ENCODE results near the gene NKAIN2. TPM values are rescaled to one million over a fixed set of nuclear protein-coding genes. Genes with fewer than 3 reads are reported as not detected.

The NKAIN2 gene
- total RNA-seq, 2 donors from 2014 or later = 0.68 TPM; not detected in 1

DNA sequence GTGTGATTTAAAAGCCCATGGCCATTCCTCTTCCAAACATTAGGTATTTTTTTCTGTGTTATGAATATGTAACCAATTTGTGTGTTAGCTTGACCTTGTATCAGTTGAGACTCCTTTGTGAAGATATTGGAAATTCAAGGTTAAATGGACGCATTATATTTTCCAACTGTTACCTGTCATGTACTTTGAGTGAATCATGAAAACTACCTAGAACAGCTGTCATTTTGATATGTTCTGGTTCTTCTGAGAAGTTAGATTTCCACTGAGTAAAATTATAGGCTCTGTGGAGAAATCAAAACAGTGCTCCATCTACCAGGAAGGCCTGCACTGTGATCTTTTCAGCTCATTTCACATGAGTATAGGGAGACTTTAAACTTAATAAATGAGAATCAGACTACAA lies 470.0 kb downstream of the NKAIN2 start:
- Histone ChIP-seq H3K4me3 (no peak overlapping the region), H3K27ac (no peak overlapping the region), H3K27me3 (replicated peaks; ENCODE audit: insufficient read depth) (no peaks in the 10 kb centered on the region), H3K36me3 (no peaks in the 10 kb centered on the region), H3K4me1 (replicated peaks) (no peaks in the 10 kb centered on the region), H3K9me3 (no peaks in the 10 kb centered on the region)
- TF ChIP-seq POLR2AphosphoS5 (IDR thresholded peaks at IDR 0.05) (no peak), POLR2A (IDR thresholded peaks at IDR 0.05) (no peak)
- TF ChIP-seq, protein P1, sequence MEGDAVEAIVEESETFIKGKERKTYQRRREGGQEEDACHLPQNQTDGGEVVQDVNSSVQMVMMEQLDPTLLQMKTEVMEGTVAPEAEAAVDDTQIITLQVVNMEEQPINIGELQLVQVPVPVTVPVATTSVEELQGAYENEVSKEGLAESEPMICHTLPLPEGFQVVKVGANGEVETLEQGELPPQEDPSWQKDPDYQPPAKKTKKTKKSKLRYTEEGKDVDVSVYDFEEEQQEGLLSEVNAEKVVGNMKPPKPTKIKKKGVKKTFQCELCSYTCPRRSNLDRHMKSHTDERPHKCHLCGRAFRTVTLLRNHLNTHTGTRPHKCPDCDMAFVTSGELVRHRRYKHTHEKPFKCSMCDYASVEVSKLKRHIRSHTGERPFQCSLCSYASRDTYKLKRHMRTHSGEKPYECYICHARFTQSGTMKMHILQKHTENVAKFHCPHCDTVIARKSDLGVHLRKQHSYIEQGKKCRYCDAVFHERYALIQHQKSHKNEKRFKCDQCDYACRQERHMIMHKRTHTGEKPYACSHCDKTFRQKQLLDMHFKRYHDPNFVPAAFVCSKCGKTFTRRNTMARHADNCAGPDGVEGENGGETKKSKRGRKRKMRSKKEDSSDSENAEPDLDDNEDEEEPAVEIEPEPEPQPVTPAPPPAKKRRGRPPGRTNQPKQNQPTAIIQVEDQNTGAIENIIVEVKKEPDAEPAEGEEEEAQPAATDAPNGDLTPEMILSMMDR (IDR thresholded peaks at IDR 0.05) = no peak
- intact Hi-C loops (cut with DNase I) = no loop called here
- no peak for DNase-seq (ENCODE audit: low spot score)
- 94% methylated on average over 1 of the region's 1 CpG for WGBS

GRCh38 chr6:124282541-124282940 lies 478.9 kb downstream of the NKAIN2 start:
- intact Hi-C loops (cut with DNase I) = no loop called here
- TF ChIP-seq POLR2A (IDR thresholded peaks at IDR 0.05) (no peak), POLR2AphosphoS5 (IDR thresholded peaks at IDR 0.05) (no peak)
- TF ChIP-seq, protein P1 (IDR thresholded peaks at IDR 0.05) = no peak
- WGBS = 75% methylated on average over 2 of the region's 2 CpGs

GRCh38 chr6:124283486-124283885 lies 479.8 kb downstream of the NKAIN2 start:
- intact Hi-C loops (cut with DNase I) = no loop called here
- H3K27me3 ChIP-seq (replicated peaks; ENCODE audit: insufficient read depth) = no peaks in the 10 kb centered on the region
- H3K4me1 ChIP-seq (replicated peaks) = no peaks in the 10 kb centered on the region
- WGBS = 69% methylated on average over 1 of the region's 1 CpG
- H3K9me3 ChIP-seq = no peaks in the 10 kb centered on the region
- no peak overlapping the region for H3K4me3 ChIP-seq
- H3K36me3 ChIP-seq = no peaks in the 10 kb centered on the region
- TF ChIP-seq POLR2AphosphoS5 (IDR thresholded peaks at IDR 0.05) = no peak
- no peak for TF ChIP-seq POLR2A (IDR thresholded peaks at IDR 0.05)
- TF ChIP-seq, protein P1 (IDR thresholded peaks at IDR 0.05) = no peak
- no peak overlapping the region for H3K27ac ChIP-seq
- no peak for DNase-seq (ENCODE audit: low spot score)

More at GRCh38 chr6:124282541-124282940, 478.9 kb downstream of the NKAIN2 start:
- H3K4me1 ChIP-seq (replicated peaks) = no peaks in the 10 kb centered on the region
- H3K27ac ChIP-seq = no peak overlapping the region
- H3K4me3 ChIP-seq = no peak overlapping the region
- no peak for DNase-seq (ENCODE audit: low spot score)
- no peaks in the 10 kb centered on the region for H3K9me3 ChIP-seq
- no peaks in the 10 kb centered on the region for H3K36me3 ChIP-seq
- no peaks in the 10 kb centered on the region for H3K27me3 ChIP-seq (replicated peaks; ENCODE audit: insufficient read depth)

DNA sequence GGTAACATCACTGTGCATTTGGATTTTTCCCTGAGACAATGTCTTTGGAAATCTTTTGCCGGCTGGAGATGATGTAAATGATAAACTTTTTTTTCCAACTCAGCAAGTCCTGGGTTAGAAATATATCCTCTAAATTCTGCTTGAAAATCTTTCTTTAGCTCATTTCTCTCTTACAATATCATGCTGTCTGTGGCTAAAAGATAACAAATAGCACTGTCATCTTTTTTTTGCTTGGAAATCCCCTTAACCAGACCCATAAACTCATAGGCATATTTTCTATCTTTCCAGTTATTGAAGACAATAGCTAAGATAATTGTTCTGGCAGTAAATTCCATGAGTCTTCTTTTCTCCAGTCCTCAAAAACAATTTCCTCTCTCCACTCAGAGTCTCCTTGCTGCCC lies 481.5 kb downstream of the NKAIN2 start:
- Histone ChIP-seq H3K27ac (no peak overlapping the region), H3K36me3 (no peaks in the 10 kb centered on the region), H3K4me3 (no peak overlapping the region), H3K4me1 (replicated peaks) (no peaks in the 10 kb centered on the region), H3K27me3 (replicated peaks; ENCODE audit: insufficient read depth) (no peaks in the 10 kb centered on the region), H3K9me3 (no peaks in the 10 kb centered on the region)
- TF ChIP-seq, protein P1 (IDR thresholded peaks at IDR 0.05) = no peak
- no peak for TF ChIP-seq POLR2AphosphoS5 (IDR thresholded peaks at IDR 0.05)
- no peak for TF ChIP-seq POLR2A (IDR thresholded peaks at IDR 0.05)
- intact Hi-C loops (cut with DNase I) = no loop called here
- WGBS = 83% methylated on average over 1 of the region's 1 CpG
- DNase-seq (ENCODE audit: low spot score) = no peak

- 25% methylated on average over 2 of the region's 2 CpGs for WGBS
- no peaks in the 10 kb centered on the region for H3K4me1 ChIP-seq (replicated peaks)
- TF ChIP-seq, protein P1 (IDR thresholded peaks at IDR 0.05) = no peak
- TF ChIP-seq POLR2A (IDR thresholded peaks at IDR 0.05) (no peak), POLR2AphosphoS5 (IDR thresholded peaks at IDR 0.05) (no peak)
- intact Hi-C loops (cut with DNase I) = no loop called here
- H3K36me3 ChIP-seq = no peaks in the 10 kb centered on the region
- no peaks in the 10 kb centered on the region for H3K27me3 ChIP-seq (replicated peaks; ENCODE audit: insufficient read depth)
- H3K27ac ChIP-seq = no peak overlapping the region
- H3K9me3 ChIP-seq = no peaks in the 10 kb centered on the region
- H3K4me3 ChIP-seq = no peak overlapping the region
- no peak for DNase-seq (ENCODE audit: low spot score)
Observed at GRCh38 chr6:124294574-124295200, 491.0 kb downstream of the NKAIN2 start.
